GM18867 (cell line): Measurements from ENCODE around the gene AOPEP.

ENCODE experiments used
- ATAC-seq: cut with Tn5 transposase; IDR thresholded peaks from one replicate; pipeline ENCODE4 v1.9.1; 2021; ENCODE audit warnings: mild to moderate bottlenecking, moderate library complexity; ENCODE audit not compliant: unreplicated experiment

The AOPEP gene

GRCh38 chr9:94785215-94786169 lies 59.0 kb downstream of the AOPEP start:
- ATAC-seq: no peak

- ATAC-seq: no peak
Measured at GRCh38 chr9:94786586-94786985, 60.1 kb downstream of the AOPEP start.

- no peak for ATAC-seq
Measured at GRCh38 chr9:94787266-94787665, 60.8 kb downstream of the AOPEP start.

GRCh38 chr9:94788570-94789105 lies 62.1 kb downstream of the AOPEP start:
- ATAC-seq: no peak

GRCh38 chr9:94791435-94791834 lies 64.9 kb downstream of the AOPEP start:
- ATAC-seq: no peak

GRCh38 chr9:94792511-94792910 lies 66.0 kb downstream of the AOPEP start:
- no peak for ATAC-seq

GRCh38 chr9:94794476-94795167 lies 68.1 kb downstream of the AOPEP start:
- no peak for ATAC-seq

- ATAC-seq: no peak
Measured at GRCh38 chr9:94796687-94797086, 70.2 kb downstream of the AOPEP start.

- ATAC-seq: no peak
Measured at GRCh38 chr9:94798201-94798600, 71.7 kb downstream of the AOPEP start.

GRCh38 chr9:94798708-94799107 lies 72.2 kb downstream of the AOPEP start:
- no peak for ATAC-seq

GRCh38 chr9:94799578-94800264 lies 73.2 kb downstream of the AOPEP start:
- ATAC-seq: no peak

GRCh38 chr9:94800424-94801117 lies 74.1 kb downstream of the AOPEP start:
- ATAC-seq: no peak

- no peak for ATAC-seq
Measured at GRCh38 chr9:94801234-94801633, 74.7 kb downstream of the AOPEP start.

- no peak for ATAC-seq
Measured at GRCh38 chr9:94801681-94802080, 75.2 kb downstream of the AOPEP start.

GRCh38 chr9:94802251-94802650 lies 75.8 kb downstream of the AOPEP start:
- ATAC-seq: no peak

GRCh38 chr9:94802793-94803192 lies 76.3 kb downstream of the AOPEP start:
- ATAC-seq: peak; percentile 58

- ATAC-seq: no peak
Measured at GRCh38 chr9:94804316-94804715, 77.8 kb downstream of the AOPEP start.

- no peak for ATAC-seq
Measured at GRCh38 chr9:94805051-94805489, 78.6 kb downstream of the AOPEP start.

GRCh38 chr9:94805585-94805984 lies 79.1 kb downstream of the AOPEP start:
- no peak for ATAC-seq

- no peak for ATAC-seq
Measured at GRCh38 chr9:94806307-94806893, 79.9 kb downstream of the AOPEP start.
